ENCODE results near the gene CLDND1.

DNA sequence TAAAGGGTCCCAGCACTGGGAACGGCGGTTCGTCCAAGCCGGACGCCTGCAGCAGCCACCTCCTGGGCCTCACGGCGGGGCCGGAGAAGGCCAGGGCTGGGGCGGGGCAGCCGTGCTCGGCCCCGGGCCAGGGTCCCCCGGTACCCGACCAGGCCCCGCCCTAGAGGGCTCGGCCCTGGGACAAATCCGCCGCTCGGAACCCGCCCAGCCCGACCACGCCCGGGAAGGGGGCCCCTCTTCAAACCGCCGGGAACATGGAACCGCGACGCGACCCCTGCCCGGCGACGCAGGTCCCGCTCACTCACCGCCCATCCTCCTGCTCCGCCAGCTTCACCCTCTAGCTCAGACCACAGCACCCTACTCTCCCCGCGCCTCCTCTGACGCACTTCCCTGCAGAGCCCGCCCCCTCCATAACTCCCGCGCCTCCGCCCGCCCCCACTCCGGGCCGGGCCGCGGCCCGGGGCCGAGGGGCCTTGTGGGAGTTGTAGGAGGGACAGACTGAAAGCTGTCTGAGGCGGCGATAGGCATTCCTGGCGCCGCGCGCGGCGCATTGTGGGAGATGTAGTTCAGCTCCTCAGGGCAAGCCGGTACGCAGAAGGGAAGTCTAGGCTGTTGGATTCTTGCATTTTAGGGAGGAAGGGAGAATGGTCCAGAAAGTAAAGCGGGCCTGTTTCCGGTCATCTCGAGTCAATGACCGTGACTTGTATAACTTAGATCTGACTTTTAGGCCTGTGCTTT, at the start of gene CLDND1:
- TF ChIP-seq, protein P1, sequence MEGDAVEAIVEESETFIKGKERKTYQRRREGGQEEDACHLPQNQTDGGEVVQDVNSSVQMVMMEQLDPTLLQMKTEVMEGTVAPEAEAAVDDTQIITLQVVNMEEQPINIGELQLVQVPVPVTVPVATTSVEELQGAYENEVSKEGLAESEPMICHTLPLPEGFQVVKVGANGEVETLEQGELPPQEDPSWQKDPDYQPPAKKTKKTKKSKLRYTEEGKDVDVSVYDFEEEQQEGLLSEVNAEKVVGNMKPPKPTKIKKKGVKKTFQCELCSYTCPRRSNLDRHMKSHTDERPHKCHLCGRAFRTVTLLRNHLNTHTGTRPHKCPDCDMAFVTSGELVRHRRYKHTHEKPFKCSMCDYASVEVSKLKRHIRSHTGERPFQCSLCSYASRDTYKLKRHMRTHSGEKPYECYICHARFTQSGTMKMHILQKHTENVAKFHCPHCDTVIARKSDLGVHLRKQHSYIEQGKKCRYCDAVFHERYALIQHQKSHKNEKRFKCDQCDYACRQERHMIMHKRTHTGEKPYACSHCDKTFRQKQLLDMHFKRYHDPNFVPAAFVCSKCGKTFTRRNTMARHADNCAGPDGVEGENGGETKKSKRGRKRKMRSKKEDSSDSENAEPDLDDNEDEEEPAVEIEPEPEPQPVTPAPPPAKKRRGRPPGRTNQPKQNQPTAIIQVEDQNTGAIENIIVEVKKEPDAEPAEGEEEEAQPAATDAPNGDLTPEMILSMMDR (IDR thresholded peaks at IDR 0.05) = no peak
- no peak for TF ChIP-seq ZFX (IDR thresholded peaks at IDR 0.05; ENCODE audit: borderline replicate concordance)

Data from 22Rv1 (cell line).